GM21576 (cell line): Measurements from ENCODE around the gene HIVEP3.
"Not testable (repeated sequence)": the region's sequence is repeated elsewhere in the genome, so short reads cannot be mapped to it uniquely, and the experiment has no call there.

Experiments
- ATAC-seq: cut with Tn5 transposase; IDR thresholded peaks from one replicate; pipeline ENCODE4 v1.9.1; 2021; ENCODE audit warnings: mild to moderate bottlenecking, moderate library complexity; ENCODE audit not compliant: unreplicated experiment

Gene HIVEP3

GRCh38 chr1:41921271-41921670 lies 2.5 kb upstream of the HIVEP3 start:
- not testable (repeated sequence) for ATAC-seq

GRCh38 chr1:41920658-41921057 lies 1.9 kb upstream of the HIVEP3 start:
- ATAC-seq: no peak

GRCh38 chr1:41919764-41920397 lies 1.2 kb upstream of the HIVEP3 start:
- peak; percentile 76 for ATAC-seq

GRCh38 chr1:41919131-41919530 lies 409 bp upstream of the HIVEP3 start:
- ATAC-seq: no peak

GRCh38 chr1:41917835-41918449 lies 780 bp downstream of the HIVEP3 start:
- ATAC-seq: no peak

GRCh38 chr1:41917076-41917475 lies 1.6 kb downstream of the HIVEP3 start:
- no peak for ATAC-seq

- ATAC-seq: no peak
These were observed 2.7 kb downstream of the HIVEP3 start for GRCh38 chr1:41915786-41916571.

- ATAC-seq: no peak
These were observed 4.2 kb downstream of the HIVEP3 start for GRCh38 chr1:41914516-41914915.

- ATAC-seq: no peak
These were observed 5.7 kb downstream of the HIVEP3 start for GRCh38 chr1:41913014-41913413.

- ATAC-seq: no peak
These were observed 10.3 kb downstream of the HIVEP3 start for GRCh38 chr1:41908288-41908895.

GRCh38 chr1:41907446-41907845 lies 11.3 kb downstream of the HIVEP3 start:
- no peak for ATAC-seq

- ATAC-seq: no peak
These were observed 11.8 kb downstream of the HIVEP3 start for GRCh38 chr1:41906943-41907342.

- ATAC-seq: no peak
These were observed 13.5 kb downstream of the HIVEP3 start for GRCh38 chr1:41905093-41905675.

- ATAC-seq: no peak
These were observed 16.1 kb downstream of the HIVEP3 start for GRCh38 chr1:41902664-41903063.

- no peak for ATAC-seq
These were observed 16.6 kb downstream of the HIVEP3 start for GRCh38 chr1:41902159-41902577.

GRCh38 chr1:41901551-41901950 lies 17.2 kb downstream of the HIVEP3 start:
- ATAC-seq: no peak

GRCh38 chr1:41900603-41901444 lies 17.9 kb downstream of the HIVEP3 start:
- no peak for ATAC-seq

GRCh38 chr1:41898191-41898713 lies 20.5 kb downstream of the HIVEP3 start:
- no peak for ATAC-seq

- ATAC-seq: no peak
These were observed 23.2 kb downstream of the HIVEP3 start for GRCh38 chr1:41895552-41895951.
